ENCODE results near the gene FMNL2. TPM values are rescaled to one million over a fixed set of nuclear protein-coding genes. Genes with fewer than 3 reads are reported as not detected.

The FMNL2 gene
- total RNA-seq, 1 experiment from 2014 or later: 46.5 TPM

DNA sequence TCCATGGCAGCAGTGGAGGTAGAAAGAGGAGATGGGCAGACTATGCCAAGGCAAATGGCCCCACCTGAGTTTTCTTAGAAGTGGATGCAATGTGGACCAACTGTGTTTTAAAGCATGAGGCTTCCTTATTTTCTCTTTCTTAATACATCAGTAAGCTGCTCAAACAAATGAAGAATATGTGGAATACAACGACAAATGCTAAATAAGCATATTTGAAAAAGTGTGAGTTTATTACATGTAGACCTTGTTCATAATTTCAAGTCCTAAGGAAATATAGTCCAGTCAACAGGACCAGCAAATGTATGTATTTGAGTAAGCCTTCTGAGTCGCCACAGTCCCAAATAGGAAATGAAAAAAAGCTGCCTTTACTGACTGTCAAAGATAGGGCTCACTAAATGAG lies 204.4 kb downstream of the FMNL2 start:
- Mint-ChIP-seq H3K4me3 (ENCODE audit: low read depth, unreplicated experiment) (no peak overlapping the region), H3K27me3 (ENCODE audit: unreplicated experiment) (no peaks in the 10 kb centered on the region), H3K9me3 (ENCODE audit: low read depth, unreplicated experiment) (no peaks in the 10 kb centered on the region), H3K27ac (ENCODE audit: unreplicated experiment) (no peak overlapping the region), H3K4me1 (ENCODE audit: low read depth, unreplicated experiment) (peaks cover 8% of the 10 kb centered on the region), H3K36me3 (ENCODE audit: insufficient read depth, unreplicated experiment) (peaks cover 7% of the 10 kb centered on the region)
- CTCF ChIA-PET: no interaction called here
- DNase-seq: no peak
- intact Hi-C loops (cut with micrococcal nuclease; ENCODE audit: unreplicated experiment): no loop called here
- BruUV-seq (replicated peaks): no TSS peak
- TF ChIP-seq, protein P1, sequence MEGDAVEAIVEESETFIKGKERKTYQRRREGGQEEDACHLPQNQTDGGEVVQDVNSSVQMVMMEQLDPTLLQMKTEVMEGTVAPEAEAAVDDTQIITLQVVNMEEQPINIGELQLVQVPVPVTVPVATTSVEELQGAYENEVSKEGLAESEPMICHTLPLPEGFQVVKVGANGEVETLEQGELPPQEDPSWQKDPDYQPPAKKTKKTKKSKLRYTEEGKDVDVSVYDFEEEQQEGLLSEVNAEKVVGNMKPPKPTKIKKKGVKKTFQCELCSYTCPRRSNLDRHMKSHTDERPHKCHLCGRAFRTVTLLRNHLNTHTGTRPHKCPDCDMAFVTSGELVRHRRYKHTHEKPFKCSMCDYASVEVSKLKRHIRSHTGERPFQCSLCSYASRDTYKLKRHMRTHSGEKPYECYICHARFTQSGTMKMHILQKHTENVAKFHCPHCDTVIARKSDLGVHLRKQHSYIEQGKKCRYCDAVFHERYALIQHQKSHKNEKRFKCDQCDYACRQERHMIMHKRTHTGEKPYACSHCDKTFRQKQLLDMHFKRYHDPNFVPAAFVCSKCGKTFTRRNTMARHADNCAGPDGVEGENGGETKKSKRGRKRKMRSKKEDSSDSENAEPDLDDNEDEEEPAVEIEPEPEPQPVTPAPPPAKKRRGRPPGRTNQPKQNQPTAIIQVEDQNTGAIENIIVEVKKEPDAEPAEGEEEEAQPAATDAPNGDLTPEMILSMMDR (IDR thresholded peaks at IDR 0.05; ENCODE audit: unreplicated experiment): no peak

DNA sequence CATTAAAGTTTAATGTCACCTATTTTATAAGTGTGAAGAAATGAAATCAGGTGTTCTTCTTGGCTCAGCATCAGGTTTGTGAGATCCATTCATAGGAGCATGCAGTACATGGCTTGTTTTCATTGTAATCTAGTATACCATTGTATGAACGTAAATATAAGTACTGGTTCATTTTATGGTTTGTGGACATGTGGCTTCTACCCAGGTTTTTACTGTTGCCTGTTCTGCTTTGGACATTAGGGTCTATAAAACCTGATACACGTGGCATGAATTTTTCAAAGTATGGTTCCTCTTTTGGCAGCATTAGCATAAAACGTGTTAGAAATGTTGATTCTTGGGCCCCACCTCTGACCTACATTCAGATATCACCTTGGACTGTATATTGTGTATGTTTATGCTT lies 206.7 kb downstream of the FMNL2 start:
- no peak for DNase-seq
- Mint-ChIP-seq H3K27me3 (ENCODE audit: unreplicated experiment) (no peaks in the 10 kb centered on the region), H3K4me3 (ENCODE audit: low read depth, unreplicated experiment) (no peak overlapping the region), H3K4me1 (ENCODE audit: low read depth, unreplicated experiment) (peaks cover 8% of the 10 kb centered on the region), H3K36me3 (ENCODE audit: insufficient read depth, unreplicated experiment) (peaks cover 9% of the 10 kb centered on the region), H3K9me3 (ENCODE audit: low read depth, unreplicated experiment) (no peaks in the 10 kb centered on the region), H3K27ac (ENCODE audit: unreplicated experiment) (no peak overlapping the region)
- BruUV-seq (replicated peaks): no TSS peak
- CTCF ChIA-PET: no interaction called here
- TF ChIP-seq, protein P1 (IDR thresholded peaks at IDR 0.05; ENCODE audit: unreplicated experiment): no peak
- intact Hi-C loops (cut with micrococcal nuclease; ENCODE audit: unreplicated experiment): no loop called here

DNA sequence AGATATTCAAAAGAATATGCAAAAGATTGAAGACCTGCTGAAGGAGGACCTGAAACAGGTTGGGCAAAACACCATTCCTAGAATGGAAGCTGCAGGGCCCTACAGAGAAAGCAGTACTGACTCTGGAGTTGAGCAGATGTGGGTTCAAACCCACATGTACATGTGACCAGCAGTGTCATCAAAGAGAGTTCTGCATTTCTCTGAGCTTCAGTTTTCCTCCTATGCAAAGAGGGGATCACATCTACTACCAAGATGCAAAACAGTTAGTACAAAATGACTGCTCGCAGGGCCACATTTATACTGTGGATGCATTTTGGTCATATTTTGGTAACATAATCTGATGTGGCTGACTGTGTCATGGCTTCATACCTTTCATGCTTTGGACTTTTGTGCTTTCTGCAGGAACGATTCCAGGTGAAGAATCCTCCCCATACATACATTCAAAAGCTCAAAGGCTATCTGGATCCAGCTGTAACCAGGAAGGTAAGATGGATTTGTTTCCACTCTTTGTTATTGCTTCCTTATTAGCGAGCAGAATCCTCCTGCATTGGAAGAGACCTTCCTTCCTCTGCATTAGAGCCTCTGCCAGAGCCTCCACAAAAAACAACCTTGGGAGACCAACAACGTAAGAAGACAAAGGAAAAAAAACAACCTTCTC lies 207.5 kb downstream of the FMNL2 start:
- Mint-ChIP-seq H3K4me3 (ENCODE audit: low read depth, unreplicated experiment) (no peak overlapping the region), H3K9me3 (ENCODE audit: low read depth, unreplicated experiment) (no peaks in the 10 kb centered on the region), H3K4me1 (ENCODE audit: low read depth, unreplicated experiment) (peaks cover 8% of the 10 kb centered on the region), H3K27ac (ENCODE audit: unreplicated experiment) (no peak overlapping the region), H3K36me3 (ENCODE audit: insufficient read depth, unreplicated experiment) (peaks cover 9% of the 10 kb centered on the region), H3K27me3 (ENCODE audit: unreplicated experiment) (no peaks in the 10 kb centered on the region)
- CTCF ChIA-PET: no interaction called here
- intact Hi-C loops (cut with micrococcal nuclease; ENCODE audit: unreplicated experiment): no loop called here
- TF ChIP-seq, protein P1 (IDR thresholded peaks at IDR 0.05; ENCODE audit: unreplicated experiment): no peak
- no peak for DNase-seq
- BruUV-seq (replicated peaks): no TSS peak

DNA sequence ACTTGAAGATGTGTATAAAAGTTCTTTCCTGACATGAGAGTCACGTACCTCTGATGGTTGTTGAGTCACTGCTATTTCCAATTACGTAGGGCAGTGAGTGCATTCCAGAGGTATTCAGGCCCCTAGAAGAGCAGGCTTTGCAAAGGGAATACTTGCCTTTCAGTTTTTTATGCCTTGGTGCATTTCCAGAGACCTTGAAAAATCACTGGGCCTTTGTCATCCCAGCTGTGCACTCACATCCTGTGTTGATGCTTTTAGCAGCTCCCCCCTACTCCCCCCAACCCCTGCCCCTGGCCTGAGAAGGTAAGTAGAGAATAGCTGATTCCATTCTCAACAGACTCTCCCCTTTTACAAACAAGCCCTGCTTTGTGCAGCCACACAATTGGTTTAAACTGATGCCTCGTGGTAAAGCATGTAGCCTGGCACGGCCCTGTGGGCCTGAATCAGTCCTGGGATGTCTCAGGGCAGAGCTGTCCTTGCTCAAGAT lies 208.1 kb downstream of the FMNL2 start:
- BruUV-seq (replicated peaks): no TSS peak
- intact Hi-C loops (cut with micrococcal nuclease; ENCODE audit: unreplicated experiment): no loop called here
- TF ChIP-seq, protein P1 (IDR thresholded peaks at IDR 0.05; ENCODE audit: unreplicated experiment): no peak
- no peak overlapping the region for H3K27ac Mint-ChIP-seq (ENCODE audit: unreplicated experiment)
- peaks cover 8% of the 10 kb centered on the region for H3K4me1 Mint-ChIP-seq (ENCODE audit: low read depth, unreplicated experiment)
- H3K4me3 Mint-ChIP-seq (ENCODE audit: low read depth, unreplicated experiment): no peak overlapping the region
- CTCF ChIA-PET: no interaction called here
- peaks cover 9% of the 10 kb centered on the region for H3K36me3 Mint-ChIP-seq (ENCODE audit: insufficient read depth, unreplicated experiment)
- no peaks in the 10 kb centered on the region for H3K9me3 Mint-ChIP-seq (ENCODE audit: low read depth, unreplicated experiment)
- H3K27me3 Mint-ChIP-seq (ENCODE audit: unreplicated experiment): no peaks in the 10 kb centered on the region
- DNase-seq: no peak

All from Calu3 (cell line).